GM19463 (cell line): Measurements from ENCODE around the gene ATE1.
A peak's percentile ranks its signal among the peaks of the same experiment; 100 is the strongest.
"Not testable (repeated sequence)": the region's sequence is repeated elsewhere in the genome, so short reads cannot be mapped to it uniquely, and the experiment has no call there.

Source experiments
- ATAC-seq: cut with Tn5 transposase; IDR thresholded peaks from one replicate; pipeline ENCODE4 v1.9.1; 2021; ENCODE audit warnings: mild to moderate bottlenecking, moderate library complexity; ENCODE audit not compliant: unreplicated experiment

ATE1 gene

DNA sequence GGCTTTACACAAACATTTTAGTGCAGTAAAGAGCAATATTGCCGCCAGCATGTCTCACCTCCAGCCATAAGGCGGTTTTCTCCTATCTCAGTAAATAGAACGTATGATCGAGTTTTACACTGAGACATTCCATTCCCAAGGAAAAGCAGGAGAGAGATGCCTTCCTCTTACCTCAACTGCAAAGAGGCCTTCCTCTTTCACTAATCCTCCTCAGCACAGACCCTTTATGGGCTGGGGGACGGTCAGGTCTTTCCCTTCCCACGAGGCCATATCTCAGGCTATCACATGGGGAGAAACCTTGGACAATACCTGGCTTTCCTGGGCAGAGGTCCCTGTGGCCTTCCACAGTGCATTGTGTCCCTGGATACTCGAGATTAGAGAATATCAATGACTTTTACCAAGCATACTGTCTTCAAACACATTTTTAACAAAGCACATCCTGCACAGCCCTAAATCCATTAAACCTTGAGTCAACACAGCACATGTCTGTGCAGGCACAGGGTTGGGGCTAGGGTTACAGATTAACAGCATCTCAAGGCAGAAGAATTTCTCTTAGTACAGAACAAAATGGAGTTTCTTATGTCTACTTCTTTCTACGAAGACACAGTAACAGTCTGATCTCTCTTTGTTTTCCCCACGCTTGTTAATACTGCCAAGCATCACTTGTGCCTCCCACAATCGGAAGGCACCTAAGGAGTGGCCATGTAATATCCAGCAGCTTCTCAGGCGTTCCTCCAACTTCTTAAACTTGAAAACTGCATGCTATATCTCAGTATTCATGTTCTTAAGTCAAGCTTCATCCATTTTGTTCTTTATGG, 2.6 kb upstream of the ATE1 start:
- not testable (repeated sequence) for ATAC-seq

DNA sequence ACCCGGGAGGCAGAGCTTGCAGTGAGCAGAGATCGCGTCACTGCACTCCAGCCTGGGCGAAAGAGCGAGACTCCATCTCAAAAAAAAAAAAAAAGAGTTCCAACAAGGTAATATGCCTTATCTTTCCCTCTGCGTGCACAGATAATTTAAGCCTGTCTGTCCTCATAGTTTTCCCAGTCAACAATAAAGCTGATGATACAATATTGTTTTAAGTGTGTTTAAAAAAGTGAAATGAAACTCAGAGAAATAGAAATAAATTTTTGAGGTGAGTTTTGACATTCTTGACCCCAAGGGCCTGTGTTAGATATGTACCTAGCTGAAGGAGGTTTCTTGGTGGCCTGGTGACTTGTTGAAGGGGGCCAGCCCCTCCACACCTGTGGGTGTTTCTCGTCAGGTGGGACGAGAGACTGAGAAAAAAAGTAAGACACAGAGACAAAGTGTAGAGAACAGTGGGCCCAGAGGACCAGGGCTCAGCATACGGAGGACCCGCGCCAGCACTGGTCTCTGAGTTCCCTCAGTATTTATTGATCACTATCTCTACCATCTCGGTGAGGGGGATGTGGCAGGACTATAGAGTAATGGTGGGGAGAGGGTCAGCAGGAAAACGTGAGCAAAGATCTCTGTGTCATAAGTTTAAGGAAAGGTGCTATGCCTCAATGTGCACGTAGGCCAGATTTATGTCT, 1.9 kb upstream of the ATE1 start:
- not testable (repeated sequence) for ATAC-seq

DNA sequence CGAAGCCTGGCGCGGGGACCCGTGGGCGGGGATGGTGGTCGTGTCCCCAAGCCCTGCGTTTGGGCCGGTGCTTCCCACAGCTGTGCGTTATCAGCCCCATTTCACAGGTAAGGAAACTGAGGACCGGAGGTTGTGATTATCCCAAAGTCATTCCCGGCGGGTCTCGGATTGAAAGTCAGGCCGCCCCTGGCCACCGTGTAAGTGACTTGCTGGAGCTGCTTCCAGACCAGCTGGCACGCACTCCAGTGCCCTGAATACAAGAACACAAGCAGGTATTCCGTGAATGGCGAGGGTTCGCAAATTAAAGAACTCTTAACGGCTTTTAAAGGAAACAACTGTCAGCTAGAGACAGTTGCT, 675 bp upstream of the ATE1 start:
- ATAC-seq: peak; percentile 0

DNA sequence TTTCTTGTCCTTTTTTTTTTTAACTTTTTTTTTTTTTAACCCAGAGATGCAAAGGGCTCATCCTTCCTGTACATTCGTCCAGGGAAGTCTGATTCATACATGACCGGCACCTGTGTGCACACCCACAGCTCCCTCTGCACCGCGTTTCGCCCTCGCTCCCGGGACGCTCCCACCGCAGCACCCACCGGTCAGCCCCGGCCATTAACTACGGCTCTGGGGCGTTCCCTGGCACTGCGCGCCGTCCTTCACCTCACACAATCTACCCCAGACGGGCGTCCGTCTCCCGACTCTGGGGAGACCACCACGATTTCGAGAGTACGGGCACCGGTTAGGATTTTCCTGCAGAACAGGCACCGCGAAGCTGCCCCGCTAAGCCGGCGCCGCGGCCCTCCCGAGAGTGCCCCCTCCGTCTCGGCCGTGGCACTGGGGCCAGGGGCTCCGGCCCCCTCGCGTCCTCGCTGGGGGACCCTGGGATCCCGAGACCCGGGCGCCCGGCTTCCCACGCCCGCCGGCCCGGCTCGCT, 452 bp downstream of the ATE1 start:
- peak; percentile 34 for ATAC-seq

DNA sequence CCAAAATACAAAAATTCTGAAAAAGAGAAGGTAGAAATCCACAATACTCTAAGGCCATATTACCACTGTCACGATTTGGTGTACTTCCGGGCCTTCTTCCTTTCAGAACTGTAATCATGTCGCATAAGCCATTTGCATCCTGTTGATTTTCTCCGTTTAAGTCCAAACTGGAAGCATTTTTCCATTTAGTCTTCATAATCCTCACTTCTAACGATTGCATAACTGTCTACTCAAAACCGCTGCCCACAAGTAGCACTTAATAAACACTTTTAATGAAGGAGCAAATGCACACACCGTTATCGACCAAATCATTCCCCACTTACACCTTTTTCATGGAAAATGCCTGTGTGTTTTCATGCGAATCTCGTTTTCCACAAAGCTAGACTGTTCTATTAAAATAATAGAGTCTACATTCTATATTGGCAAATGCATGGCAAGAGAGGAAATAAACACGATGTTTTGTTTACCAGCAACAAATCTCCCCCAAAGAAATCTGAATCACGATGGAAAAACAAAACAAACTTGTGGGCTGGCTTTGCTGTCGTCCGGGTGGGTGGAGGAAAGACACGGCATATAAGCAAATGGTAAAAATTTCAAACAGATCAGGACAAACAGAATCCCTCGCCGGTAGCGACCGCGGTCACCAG, 1.0 kb downstream of the ATE1 start:
- ATAC-seq: peak; percentile 2

DNA sequence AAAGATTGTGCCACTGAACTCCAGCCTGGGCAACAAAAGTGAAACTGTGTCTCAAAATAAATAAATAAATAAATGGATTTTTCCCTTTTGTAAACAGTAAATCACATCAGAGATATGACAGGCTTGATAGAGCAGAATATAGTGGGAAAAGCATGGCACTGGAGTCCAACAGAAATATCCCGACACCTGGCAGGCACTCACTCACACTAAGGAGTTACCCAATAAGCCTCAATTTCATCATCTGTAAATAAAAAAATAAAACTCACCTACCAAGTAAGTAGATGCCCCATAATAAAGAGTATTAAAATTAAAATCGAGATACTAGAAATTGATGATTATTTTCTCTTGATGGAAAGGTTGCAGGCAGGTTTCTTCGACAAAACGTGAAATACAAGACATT, 1.7 kb downstream of the ATE1 start:
- ATAC-seq: no peak

DNA sequence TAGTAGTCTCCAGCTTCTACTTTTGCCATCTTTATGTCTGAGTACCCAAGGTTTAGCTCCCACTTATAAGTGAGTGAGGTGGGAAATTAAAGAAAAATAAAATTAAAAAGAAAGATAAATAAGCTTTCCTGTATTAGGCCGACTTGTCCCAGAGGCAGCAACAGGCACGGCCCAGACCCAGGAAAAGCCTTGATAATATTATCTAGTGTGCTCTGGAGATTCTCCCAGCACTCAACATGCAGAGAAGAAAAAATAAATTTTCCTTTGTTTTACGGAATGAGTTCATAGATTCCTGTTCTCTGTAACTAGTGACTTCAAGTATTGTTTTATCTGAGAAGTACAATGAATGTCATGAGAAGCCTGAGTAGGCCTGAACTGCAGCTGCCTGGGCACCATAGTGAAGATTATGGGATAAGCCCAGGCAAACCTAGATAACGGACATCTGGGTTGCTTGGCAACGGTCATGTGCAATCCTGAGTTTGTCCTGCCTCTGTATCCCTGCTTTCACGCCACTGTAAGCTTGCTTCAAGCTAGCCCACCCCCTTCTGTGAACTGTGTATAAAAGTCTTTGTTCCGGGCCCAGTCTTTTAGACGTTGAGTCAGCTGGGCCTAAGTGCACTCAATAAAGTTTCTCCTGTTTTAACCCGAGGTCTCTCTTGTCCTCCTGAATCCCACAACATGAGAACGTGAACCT, 6.4 kb downstream of the ATE1 start:
- ATAC-seq: no peak

DNA sequence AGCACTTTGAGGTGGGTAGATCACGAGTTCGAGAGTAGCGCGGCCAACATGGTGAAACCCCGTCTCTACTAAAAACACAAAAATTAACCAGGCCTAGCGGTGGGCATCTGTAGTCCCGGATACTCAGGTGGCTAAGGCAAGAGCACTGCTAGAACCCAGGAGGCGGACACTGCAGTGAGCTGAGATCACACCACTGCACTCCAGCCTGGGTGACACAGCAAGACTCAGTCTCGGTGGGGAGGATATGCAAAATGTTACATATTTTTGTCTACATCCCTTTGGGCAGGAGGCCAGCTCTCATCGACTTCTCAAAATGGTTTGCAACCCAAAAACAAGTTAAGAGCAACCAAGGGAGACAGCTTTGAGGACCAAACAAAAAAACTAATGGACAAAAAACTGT, 8.2 kb downstream of the ATE1 start:
- no peak for ATAC-seq

DNA sequence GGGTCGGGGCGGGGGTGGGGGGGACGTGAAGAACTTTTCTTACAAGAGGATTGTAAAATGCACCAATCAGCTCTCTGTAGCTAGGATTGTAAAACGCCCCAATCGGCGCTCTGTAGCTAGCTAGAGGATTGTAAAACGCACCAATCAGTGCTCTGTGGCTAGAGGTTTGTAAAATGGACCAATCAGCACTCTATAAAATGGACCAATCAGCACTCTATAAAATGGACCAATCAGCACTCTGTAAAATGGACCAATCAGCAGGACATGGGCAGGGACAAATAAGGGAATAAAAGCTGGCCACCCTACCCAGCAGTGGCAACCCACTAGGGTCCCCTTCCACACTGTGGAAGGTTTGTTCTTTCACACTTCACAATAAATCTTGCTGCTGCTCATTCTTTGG, 9.0 kb downstream of the ATE1 start:
- not testable (repeated sequence) for ATAC-seq

DNA sequence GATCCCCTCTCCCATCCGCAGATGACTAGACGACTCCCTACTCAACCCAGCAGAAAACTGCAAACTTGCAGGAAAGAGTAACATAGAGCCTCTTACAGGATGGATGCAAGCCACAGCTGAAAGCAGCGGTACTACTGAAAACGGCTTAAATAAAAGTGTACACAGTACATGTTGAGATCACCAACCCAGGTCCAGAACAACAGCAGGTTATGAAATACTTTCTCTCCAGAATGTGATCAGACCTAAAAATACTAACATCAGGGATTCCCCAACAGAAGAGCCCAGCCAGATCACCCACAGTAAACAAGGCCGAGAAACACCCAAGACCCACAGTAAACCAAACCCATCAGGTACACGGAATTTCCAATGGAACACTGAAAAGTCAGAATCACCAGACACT, 13.2 kb downstream of the ATE1 start:
- no peak for ATAC-seq

DNA sequence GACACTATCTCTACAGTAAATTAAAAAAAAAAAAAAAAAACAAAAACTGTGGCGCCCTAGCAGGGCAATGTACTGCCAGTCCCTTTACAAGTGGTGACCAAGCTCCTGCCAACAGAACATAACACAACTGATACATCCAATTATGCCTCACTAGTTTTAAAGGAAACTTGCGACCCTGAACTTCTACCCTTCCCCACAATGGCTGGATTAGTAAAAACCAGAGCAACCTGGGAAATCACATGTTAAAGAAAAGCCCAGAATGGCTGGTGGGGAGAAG, 16.5 kb downstream of the ATE1 start:
- no peak for ATAC-seq

DNA sequence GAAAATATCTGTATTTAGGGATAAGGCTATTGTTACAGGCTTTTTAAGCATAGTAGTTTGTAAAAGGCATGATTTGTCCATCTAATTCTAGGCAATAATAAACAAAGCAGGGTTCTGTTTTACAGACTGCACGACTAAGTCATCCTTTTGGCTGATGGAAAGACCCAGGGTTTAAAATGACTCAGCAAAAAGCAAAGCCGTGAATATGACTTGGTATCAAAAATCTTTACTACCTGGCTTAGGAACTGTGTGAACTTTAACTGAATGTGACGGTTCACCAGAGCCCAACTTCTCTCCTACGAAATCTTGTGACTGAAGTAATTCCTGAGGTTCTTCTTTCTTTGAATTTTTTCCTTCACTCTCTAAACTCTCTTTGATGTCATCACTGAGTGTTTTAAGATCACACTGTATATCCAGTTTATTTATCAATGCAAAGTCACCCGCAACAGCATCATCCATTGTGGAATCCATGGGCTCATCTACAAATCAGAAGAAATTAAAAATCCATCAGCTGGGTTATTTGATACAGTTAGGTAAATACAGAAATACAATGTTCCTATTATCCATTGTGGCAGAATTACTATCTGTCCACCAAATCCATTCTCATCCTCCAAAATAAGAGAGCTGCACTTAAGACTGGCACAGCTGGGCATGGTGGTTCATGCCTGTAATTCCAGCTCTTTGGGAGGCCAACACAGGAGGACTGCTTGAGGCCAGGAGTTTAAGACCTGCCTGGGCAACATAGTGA, 17.0 kb downstream of the ATE1 start:
- peak; percentile 74 for ATAC-seq

DNA sequence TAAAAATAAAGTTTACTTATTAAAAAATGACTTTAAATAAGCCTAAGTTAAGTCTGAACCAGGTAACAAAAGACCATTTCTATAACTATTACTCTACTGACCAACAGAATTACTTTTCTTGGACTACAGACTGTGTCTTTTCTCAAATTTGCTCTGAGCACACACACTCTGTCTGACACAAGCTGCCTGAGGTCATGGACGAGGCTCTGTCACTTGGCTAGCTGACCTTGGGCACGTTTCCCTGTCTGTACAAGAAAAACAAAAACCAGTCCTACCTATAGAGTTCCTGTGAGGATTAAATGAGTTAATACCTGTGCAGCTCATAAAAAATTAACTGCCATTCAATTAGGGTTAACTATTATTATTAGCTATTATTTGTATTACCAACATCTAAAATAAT, 22.9 kb downstream of the ATE1 start:
- no peak for ATAC-seq

DNA sequence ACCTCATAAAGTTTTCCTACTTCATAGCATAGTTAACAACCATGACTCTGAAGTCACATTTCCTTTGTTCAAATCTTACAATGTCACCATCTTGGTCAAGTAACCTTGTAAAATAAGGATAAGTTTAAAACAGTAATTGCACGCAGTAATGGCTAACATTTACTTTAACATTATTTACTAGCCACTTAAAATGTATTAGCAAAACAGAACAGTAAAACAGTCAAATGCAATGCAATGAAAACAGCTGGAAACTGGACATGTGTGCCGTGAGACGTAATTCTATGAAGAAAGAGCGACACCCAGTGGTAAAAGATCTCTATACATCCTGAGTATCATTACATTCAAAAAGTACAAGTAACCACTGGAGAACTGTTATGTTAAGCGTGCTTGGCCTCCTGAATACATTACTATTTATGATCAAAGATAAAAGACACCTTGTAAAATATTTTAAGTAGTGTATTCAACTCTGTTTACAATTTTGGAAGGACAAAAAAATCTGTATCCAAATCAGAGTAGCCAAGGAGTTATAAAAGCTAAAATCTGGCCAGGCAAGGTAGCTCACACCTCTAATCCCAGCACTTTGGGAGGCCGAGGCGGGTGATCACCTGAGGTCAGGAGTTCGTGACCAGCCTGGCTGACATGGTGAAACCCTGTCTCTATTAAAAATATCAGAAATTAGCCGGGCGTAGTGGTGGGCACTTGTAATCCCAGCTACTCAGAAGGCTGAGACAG, 27.2 kb downstream of the ATE1 start:
- no peak for ATAC-seq

DNA sequence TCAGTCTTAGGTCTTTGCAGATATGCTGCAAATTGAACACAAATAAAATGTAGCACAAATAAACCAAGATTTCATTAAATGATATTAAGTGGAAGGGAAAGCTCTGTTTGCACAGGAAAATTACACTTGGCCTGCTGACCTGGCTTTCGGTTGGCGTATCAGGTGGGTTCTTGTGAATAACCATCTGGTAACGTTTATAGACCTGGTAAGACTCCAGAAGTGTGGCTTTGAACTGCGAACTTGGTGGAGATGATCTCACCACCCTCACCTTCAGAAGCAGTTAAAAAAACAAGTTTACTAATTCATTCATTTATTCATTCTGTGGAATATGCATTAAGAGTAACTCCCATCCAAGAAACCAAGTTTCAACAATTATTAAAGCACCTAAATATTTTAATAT, 28.1 kb downstream of the ATE1 start:
- ATAC-seq: no peak

DNA sequence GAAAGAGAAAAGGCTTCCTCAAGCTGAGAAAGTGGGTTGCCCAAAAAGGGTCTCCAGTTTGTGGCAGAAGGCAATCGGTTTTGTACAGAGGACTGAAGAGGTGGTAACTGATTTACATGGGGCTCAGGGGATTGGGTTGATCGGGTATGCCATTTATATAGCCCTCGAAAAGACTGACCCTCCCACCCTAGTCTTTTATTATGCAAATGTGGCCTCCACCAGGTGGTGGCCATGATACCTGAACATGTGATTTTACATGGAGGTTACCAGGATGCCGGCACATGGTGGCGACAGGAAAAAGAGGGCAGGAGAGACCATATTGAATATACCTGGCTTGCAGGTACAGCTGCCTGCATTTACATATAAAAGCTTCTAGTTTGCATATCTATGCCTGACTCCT, 36.7 kb downstream of the ATE1 start:
- ATAC-seq: no peak

DNA sequence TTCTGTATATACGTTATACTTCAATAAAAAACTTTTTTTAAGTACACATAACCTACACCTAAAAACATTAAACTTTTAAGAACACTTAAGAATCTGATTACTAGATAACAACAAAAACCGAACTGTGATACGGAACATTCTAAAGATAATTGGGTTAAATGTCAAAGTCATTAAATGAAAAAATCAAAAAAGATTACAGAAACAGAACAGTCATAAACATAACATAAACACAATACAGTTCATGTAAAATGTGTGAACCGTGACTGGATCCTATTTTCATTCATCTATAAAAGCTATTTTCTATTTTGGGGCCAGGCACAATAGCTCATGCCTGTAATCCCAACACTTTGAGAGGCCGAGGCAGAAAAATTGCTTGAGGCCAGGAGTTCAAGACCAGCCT, 38.6 kb downstream of the ATE1 start:
- ATAC-seq: no peak

DNA sequence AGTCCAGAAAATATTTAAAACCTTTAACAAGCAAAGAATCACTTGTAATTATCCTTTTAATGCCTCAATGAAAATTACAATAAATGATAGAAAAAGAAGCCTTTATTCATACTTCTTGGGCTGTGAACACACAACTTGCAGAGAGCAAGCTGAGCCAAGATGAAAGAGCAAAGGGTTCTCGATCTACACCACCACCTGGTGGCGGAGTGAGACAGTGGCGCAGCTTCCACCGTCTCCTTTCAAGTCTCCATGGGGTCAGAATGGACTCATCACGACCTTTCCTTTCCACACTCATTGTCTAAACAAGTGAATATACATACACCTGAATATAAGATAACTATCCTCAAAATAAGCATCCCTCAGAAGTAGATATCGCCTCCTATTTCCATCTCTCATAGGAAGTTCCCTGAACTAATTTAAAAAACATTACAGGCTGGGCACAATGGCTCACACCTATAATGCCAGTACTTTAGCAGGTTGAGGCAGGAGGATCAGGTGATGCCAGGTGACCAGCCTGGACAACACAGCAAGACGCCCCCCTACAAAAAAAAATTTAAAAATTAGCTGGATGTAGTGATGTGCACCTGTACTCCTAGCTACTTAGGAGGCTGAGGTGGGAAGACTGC, 40.7 kb downstream of the ATE1 start:
- ATAC-seq: peak; percentile 73

DNA sequence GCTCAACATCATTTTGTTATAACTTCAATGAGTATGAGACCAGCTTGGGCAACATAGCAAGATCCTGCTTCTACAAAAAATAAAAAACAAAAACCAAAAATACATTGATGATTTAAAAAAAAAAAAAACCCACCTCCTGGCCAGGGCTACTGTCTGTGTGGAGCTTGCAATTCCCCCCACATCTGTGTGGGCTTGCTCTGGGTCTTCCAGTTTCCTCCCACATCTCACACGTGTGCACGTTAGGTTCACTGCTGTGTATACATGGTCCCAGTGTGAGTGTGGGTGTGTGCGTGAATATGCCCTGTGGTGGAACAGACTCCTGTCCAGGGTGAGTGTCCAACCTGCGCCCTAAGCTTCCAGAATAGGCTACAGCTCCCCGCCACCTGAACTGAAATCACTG, 41.6 kb downstream of the ATE1 start:
- no peak for ATAC-seq

DNA sequence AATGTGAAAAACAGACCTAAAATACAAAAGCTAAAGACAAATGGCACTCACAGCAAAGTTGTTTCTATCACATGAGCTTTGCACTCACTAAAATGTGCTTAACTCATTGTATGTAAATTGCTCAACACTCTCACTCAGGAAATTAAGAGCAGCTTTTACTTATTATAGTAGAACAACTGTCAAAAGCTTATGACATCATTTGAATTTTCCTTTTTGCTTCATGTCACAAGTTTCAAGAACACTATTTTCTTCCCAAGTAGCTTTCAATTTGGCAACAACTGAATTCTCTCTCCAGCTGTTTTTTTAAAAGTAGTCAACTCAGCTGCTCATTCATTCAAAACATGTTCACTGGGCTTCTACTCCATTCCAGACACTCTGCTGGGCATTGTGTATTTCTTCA, 46.9 kb downstream of the ATE1 start:
- ATAC-seq: no peak
